ENCODE measurements around the gene OR52L1.
"Not testable (repeated sequence)": the region's sequence is repeated elsewhere in the genome, so short reads cannot be mapped to it uniquely, and the experiment has no call there.

Gene OR52L1

DNA sequence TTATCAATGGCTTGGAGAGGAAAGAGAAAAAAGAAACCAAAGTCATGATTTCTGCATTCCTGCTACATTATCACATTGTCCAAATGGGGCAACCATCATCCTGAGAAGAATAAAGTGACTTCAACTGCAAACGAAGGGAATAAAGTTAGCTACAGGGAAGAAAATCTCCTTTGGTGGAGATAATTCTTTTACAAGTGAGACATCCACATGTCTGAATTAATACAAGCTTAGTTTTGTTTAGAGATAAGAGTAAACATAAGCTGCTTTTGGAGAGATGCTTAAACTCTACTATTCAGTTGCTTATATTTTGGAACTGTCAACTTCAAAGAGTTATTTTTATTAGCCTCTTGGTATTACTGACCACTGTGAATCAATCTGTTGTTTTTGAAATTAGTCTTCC, at the start of gene OR52L1:
Gene OR52L1 (minus strand): TSS at position 101 of the 400 bp plus-strand sequence. CDS start 55 bp downstream, at position 46.
- DNase-seq = no peak

DNA sequence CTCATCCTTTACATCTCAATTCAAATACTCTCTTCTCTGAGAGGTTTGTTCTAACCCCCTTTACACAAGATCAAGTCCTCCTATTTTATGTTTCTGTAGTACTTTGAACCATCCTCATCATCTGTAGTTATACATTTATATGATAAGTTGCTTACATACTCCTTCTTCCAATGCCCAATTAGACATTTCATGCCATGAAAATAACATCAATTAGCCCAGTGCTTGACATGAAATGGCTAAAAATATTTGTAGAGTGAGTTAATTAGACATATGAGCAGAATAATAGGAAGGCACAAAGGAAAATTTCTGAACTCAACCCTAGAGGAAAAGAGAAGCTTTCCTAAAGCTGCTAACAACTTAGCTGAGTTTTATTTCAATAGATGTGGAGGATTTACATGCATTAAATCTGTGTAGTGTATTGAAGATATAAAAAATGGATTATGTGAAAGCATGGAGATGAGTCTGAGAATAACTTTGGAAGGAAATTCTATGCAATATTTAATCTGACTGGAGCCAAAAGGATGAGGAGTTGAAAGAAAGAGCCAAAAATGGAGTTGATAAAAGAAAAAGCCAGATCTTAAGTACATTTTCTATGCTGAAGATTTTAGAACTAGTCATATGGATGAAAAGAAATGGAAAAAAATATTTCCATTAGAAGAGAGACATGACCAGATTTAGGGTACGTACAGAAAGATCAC, 44.1 kb upstream of the OR52L1 start, which contains the start of gene OR56A1:
Gene OR56A1 (minus strand): TSS at position 51 of the 698 bp plus-strand sequence. CDS start 3,066 bp downstream, outside the sequence.
- DNase-seq = no peak

DNA sequence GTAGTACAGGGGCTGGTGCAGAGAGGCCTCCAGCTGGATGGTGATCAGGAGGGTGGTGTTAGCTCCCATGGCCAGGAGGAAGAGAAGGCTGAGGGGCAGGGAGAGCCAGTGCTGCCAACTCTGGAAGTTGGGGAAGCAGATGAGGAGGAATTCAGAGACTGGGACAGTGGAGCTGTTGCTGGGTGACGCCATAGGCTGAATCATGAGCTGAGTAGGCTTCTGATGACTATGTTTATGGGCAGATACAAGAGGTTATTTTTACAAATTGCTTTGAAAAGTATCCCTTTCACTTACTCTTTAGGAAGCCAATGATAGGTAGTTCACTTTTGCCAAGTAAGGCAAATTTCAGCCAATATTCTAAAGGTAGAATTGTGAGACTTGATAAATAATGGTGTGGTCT, 40.7 kb upstream of the OR52L1 start:
- no peak for DNase-seq

DNA sequence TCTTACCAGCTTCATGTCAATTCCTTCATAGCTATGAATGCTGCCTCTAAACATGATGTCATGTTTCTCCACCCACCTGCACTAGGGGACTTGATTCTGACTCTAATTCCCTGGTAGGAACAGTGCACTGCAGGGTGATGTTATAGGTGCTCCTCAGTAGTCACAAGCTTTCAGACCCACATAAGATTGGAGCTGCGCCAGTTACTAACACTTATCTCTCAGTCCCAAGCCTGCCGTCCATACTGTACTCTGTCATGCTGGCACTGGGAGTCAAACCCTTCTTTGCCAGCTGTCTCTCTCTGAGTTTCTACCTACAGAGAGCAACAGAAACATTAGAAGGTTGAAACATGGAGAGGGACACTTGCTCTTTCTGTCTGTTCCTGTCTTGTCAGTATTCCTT, 38.3 kb upstream of the OR52L1 start:
- DNase-seq = no peak

DNA sequence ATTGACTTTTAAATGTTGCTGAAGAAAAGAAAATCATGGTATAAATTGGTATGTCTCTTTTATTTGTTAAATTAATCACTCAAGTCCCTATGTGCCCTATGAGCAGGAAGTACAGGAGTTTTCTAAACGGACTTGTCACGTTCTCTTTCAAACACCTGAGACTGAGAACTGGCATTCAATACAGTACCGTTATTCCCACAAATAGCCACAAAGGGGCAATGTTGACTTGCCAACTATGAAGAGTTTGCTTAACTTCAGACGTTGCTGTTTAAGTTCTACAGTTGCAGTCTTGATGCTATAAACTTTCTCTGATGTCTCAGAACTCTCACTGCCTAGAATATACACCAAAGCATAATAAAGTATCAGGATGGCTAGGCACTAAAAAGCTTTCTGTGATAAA, 36.2 kb upstream of the OR52L1 start:
- DNase-seq = peak in 2 of 51 donors; percentile 0 to 26

DNA sequence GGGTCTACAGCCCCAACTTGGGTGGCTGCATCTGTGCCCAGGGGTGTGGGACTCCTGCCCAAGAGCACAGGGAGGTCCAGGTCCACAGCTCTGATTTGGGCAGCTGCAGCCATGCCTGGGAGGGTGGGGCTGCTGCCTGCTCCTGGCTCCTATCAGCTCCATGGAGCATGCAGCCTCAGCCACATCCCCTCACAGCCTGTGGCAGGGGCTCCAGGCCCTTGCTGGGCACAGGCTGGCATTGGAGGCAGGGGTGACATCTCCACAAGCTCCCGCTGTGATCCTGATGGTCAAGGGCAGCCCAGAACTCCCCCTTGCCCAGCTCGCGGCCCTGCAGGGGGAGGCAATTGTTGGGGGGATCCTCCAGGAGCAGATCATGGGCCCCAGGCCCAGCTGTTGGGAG, 26.3 kb upstream of the OR52L1 start:
- DNase-seq = no peak

DNA sequence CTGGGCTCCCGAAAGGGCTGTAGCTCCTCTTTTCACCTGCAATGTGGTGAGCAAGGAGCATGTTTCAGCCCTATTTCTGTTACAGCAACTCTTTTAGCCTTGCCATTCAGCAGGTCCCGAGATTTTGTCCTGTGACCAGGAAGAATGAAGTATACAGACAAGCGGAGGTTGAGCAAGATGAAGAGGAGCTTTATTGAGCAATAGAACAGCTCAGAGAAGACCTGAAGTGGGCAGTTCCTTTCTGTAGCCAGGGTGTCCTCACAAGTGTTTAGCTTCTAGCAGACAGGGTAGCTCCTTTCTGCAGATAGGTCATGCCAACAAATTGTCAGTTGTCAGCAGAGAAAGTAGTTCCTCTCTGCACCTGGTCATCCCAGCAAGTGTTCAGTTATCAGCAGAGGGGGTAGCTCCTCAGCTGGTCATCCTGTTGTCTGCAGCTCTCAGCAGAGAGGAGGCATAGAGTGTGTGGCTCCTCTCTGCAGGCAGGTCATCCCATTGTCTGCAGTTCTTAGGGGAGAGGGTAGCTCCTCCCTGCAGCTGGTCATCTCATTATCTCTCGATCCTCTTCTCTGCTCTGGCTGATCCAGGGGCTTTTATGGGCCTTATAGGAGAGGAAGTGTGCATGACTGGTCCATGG, 25.4 kb upstream of the OR52L1 start:
- DNase-seq = no peak

DNA sequence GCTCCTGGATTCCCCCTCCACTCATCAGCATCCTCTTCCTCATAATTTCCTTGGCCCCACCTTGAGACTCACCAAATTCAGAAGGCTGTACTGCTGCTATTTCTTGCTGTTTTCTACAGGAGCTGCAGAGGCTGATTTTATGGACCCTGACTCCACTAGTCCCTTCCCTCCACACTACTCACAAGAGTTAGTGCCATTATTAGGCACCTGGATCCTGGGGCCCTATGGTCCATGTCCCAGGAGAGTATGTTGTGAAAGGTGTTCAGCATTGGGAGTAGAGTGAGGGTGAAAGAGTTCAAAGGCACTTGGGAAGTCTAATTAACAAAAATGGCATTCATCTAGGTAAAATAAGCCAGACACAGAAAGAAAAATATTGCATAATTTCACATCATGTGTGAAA, 20.1 kb upstream of the OR52L1 start, which contains the start of gene OR56A4:
Gene OR56A4 (minus strand): TSS at position 101 of the 400 bp plus-strand sequence. CDS start 3,954 bp downstream, outside the sequence.
- no peak for DNase-seq

DNA sequence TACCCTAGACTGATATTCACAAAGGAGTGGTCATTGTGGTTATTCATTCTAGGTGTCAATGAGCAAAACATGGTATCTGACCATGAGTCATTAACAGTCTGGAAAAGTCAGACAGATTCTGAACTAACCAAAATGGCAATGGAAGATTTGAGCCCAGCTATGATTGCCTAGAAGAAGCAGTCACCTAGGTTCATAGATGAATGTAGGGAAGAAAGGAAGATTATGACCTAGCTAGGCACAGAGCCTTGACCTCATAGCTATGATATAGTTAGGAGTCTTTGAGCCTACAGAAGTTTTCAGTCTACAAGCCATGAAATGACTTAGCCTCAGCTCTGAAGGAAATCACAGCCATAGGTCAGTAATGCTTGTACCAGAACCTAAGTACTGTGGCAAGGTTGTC, 19.6 kb upstream of the OR52L1 start:
- no peak for DNase-seq

DNA sequence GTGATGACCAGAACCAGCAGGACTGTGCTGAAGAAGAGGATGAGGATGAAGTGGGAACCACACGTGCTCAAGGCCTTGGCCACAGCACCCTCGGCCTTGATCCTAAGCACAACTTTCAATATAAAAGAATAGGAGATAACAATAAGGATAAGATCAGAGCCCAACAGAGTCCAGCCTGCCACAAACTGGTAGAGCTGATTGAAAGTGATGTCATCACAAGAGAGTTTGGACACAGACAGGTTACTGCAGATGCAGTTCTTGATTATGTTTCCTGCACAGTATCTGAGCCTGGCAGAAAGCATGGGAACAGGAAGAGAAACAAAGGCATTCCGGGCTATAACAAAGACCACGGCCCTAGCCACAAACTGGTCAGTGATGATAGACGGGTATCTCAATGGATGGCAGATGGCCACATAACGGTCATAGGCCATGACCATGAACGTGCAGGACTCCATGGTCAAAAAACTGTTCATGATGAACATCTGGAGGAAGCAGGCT, 15.5 kb upstream of the OR52L1 start:
- DNase-seq = no peak

DNA sequence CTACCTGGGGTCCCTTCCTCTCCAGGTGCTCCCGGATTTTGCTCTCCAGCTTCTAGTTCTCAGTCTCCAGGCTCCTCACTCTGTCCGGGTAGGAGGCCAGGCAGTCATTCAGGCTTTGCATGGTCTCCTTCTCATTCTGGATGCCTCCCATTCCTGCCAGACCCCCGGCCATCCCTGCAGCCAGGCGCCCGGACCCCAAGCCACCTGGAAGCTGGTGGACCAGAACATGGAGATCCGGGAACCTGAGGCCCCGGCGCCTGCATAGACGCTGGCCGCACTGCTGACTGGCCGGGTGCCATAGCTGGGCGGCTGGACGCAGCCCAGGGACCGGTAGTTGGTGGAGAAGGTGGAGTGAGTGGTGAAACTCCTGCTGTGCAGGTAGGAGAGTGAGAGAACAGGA, 8.0 kb upstream of the OR52L1 start:
- no peak for DNase-seq

DNA sequence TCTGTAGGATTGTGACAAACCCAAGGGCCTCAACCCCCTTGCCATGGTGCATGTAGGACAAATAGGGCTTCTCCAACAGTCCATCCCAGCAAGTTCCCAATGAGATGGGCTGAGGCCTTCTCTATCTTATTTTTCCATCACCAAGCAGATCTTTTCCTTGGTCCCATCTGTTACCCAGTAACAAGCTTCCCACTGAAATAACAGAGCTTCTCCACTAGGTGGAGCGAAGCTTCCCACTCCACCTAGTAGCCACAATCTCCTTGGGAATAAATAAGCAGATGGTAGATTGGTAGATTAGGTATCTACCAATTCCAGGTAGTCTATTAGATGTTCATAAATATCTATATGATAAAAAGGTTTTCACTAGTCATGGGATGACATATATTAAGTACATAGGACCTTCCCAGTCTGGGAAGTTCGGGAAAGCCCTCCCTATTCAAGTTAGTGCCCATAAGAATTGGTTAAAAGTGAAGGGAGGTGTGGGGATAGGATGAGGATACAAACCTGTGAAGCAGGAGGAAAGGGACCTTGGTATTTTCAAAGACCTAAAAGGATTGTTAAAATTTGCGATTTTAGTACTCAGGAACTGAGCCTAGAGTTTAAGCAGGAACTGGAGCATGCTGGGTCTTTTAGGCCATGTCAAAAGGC, 5.9 kb upstream of the OR52L1 start:
- DNase-seq = no peak

DNA sequence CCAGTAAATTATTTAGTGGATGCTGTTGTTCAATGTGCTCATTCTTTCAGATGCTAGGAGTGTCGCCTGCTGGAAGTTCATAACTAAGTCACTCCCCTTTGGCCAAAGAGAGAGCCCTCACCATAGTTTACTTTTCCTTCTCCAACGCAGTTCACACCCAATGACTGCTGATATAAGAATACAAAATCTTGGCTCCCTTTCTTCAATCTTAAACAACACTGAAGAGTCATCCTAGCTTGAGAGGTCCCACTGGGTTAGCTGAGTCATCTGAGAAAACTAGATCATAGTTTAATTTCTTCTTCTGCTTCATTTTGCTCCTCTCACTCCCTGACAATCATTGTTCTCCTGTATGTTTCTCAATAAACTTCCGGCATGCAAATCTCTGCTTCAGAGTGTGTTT, 5.4 kb upstream of the OR52L1 start:
- no peak for DNase-seq

DNA sequence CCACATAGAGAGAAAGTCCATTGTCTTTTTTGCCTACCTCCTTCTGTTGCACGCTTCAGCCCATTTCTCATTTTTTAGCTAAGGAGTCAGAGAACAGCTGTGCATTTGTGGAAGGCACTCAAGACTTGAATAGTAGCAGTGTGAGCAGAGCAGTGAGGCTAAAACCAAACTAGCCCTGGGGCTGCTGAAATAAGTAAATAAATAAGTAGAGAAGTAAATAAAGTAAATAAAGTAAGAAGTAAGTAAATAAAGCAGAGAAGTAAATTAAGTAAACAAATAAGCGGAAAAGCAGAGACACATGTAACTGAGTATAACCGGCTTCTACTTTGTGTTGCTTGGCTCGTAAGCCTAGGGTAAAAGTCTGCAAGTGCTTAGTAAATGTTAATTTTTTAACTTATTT, 2.4 kb upstream of the OR52L1 start:
- no peak for DNase-seq

DNA sequence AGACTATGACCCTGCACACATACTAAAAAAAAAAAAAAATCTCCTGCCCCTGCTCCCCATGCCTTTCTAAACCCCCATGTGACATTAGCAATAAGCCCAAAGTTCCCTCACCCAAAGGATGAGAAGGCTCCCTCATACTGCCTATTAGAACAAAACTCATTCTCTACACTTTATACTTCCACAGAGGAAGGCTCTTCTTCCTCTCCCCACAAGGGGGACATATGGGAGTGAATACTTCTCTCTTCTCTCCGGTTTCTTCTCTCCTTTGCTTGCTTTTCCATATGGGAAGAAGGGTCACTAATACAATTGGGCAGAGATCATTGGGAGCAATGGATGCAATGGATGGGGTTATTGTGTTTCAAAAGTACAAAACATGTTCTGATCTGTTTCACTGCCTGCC, 3.3 kb downstream of the OR52L1 start:
- no peak for DNase-seq

DNA sequence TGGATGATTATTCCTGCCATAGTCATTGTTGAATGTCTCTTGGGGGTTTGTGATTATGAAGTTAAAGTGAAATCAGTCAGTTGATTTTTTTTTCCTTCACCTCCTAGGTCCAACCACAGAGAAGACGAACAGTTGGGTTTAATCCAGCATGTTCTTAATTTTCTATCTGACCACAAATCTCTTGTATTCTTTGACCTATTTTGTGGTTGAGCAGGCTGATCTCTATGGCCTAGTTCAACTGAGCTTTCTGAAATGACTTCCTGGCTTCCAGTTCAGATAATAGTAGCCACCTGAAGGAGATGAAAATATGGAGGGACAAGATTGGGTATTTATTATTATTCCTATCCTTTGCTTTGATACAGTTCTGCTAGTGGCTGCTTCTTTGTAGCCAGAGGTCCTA, 13.3 kb downstream of the OR52L1 start:
- DNase-seq = no peak

DNA sequence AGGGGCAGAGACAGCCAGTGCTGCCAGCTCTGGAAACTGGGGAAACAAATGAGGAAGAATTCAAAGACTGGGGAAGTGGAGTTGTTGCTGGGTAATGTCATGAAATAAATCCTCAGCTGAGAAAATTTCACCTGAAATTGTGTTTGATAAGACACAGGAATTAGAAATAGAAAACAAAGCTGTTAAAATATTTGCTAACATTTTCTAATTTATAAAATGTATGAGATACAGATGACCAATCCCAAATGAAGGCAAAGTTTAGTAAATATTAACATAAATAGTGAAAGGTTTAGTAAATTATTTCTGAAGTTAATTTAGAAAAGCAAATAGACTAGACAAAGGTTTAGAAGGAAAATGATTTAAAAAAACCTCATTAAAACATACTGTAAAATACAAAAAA, 18.4 kb downstream of the OR52L1 start, which contains the start of gene OR56A5:
Gene OR56A5 (minus strand): TSS at position 101 of the 400 bp plus-strand sequence. CDS start 0 bp downstream, at position 101.
- no peak for DNase-seq

DNA sequence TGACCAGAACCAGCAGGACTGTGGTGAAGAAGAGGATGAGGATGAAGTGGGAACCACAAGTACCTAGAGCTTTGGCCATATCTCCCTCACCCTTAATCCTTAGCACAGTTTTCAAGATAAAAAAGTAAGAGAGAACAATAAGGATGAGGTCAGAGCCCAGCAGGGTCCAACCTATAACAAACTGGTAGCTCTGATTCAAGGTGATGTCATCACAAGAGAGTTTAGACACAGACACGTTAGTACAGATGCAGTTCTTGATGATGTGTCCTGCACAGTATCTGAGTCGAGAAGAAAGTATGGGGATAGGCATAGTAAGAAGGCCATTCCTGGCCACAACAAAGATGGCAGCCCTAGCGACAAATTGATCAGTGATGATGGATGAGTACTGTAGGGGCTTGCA, 19.1 kb downstream of the OR52L1 start:
- DNase-seq = no peak

DNA sequence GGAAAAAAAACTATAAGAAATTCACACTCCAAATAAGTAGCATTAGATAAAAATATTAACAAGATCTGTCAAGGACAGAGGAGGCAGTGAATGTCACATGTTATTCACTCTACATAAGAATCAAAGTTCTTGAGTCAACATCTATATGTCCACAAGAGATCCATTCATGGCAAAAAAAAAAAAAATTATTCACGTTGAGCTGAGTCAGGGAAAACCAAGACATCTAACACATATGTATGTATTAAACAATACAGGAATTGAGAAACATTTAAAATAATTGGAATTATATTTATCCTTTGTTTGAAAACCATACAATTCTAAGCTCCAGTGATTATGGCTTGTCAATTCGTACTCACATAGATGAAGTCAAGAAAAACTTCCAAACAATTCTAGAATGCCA, 19.8 kb downstream of the OR52L1 start:
- DNase-seq = no peak

DNA sequence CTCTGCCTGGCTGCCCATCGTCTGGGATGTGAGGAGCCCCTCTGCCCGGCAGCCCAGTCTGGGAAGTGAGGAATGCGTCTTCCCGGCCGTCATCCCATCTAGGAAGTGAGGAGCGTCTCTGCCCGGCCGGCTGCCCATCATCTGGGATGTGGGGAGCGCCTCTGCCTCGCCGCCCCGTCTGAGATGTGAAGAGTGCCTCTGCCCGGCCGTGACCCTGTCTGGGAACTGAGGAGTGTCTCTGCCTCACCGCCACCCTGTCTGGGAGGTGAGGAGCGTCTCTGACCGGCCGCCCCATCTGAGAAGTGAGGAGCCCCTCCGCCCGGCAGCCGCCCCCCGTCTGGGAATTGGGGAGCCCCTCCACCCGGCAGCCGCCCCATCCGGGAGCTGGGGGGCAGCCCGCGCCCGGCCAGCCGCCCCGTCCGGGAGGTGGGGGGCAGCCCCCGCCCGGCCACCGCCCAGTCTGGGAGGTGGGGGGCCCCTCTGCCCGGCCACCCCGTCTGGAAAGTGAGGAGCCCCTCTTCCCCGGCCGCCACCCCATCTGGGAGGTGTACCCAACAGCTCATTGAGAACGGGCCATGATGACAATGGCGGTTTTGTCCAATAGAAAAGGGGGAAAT, 26.0 kb downstream of the OR52L1 start:
- DNase-seq = not testable (repeated sequence)

DNA sequence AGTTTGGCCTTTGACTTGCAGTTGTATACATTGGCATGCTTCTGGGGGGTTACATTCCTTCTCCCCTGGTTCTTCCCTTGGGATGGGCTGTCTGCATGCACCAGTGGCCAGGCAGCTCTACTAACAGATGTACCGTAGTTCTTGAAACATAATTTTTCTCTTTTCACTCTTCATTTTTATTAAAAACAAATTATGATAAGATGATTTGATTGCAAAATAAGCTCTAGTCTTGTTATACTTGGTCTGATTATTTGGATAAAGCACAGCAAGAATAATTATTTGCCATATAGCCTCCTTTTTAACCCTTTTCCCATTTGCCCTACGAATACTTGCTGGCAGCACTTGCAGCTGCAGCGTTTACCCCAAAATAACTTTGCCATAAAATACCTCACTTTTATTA, 31.2 kb downstream of the OR52L1 start:
- no peak for DNase-seq

DNA sequence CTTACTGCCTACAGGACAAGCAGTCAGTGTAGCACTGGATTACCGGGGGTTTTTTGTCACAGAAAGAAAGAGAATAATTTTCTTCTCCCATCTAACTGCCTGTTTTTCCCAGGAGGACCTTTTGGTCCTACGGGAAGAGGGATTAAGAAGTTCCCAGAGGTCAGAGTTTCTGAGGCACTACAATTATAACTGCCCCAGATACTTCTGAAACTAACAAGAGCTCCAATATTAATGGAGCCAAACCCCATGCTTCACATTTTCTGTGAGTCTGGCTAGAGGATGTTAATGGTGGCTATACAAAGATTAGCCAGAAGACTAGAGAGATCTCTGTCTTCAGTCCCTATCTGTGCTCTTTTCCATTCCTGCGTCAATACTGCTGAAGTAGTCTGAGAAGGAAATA, 44.8 kb downstream of the OR52L1 start, which contains the start of gene OR56A3:
Gene OR56A3 (plus strand): TSS at position 301 of the 400 bp plus-strand sequence. CDS start 5,096 bp downstream, outside the sequence.
- no peak for DNase-seq

All from hypothalamus (tissue), 51 donors.